Subcutaneous adipose tissue (tissue), 4 donors: ENCODE data around the gene CLDN20. TPM values are rescaled to one million over a fixed set of nuclear protein-coding genes. Genes with fewer than 3 reads are reported as not detected.

Experiments used
- total RNA-seq, 4 donors: library from RNA; depleted of rRNA; stranded (reverse); fragments of >200 nt; gene quantifications; one replicate each; pipeline ENCODE4 v1.1.0, GENCODE V29; 2016
- TF ChIP-seq, protein P1 (sequence below): fragments of 450-650 bp; IDR thresholded peaks from one replicate; pipeline ENCODE4 v1.5.1; 2016; ENCODE audit warnings: low read depth, mild to moderate bottlenecking, control low read depth, antibody characterized with exemption, moderate library complexity

The CLDN20 gene
- total RNA-seq, 4 donors from 2014 or later = not detected

GRCh38 chr6:155314773-155315515 lies 51.1 kb downstream of the CLDN20 start:
- TF ChIP-seq, protein P1, sequence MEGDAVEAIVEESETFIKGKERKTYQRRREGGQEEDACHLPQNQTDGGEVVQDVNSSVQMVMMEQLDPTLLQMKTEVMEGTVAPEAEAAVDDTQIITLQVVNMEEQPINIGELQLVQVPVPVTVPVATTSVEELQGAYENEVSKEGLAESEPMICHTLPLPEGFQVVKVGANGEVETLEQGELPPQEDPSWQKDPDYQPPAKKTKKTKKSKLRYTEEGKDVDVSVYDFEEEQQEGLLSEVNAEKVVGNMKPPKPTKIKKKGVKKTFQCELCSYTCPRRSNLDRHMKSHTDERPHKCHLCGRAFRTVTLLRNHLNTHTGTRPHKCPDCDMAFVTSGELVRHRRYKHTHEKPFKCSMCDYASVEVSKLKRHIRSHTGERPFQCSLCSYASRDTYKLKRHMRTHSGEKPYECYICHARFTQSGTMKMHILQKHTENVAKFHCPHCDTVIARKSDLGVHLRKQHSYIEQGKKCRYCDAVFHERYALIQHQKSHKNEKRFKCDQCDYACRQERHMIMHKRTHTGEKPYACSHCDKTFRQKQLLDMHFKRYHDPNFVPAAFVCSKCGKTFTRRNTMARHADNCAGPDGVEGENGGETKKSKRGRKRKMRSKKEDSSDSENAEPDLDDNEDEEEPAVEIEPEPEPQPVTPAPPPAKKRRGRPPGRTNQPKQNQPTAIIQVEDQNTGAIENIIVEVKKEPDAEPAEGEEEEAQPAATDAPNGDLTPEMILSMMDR = no peak

GRCh38 chr6:155315516-155315871 lies 51.7 kb downstream of the CLDN20 start:
- TF ChIP-seq, protein P1 = no peak

GRCh38 chr6:155316419-155316818 lies 52.6 kb downstream of the CLDN20 start:
- TF ChIP-seq, protein P1 = no peak

- TF ChIP-seq, protein P1 = no peak
Observed at GRCh38 chr6:155317186-155317585, 53.4 kb downstream of the CLDN20 start.

DNA sequence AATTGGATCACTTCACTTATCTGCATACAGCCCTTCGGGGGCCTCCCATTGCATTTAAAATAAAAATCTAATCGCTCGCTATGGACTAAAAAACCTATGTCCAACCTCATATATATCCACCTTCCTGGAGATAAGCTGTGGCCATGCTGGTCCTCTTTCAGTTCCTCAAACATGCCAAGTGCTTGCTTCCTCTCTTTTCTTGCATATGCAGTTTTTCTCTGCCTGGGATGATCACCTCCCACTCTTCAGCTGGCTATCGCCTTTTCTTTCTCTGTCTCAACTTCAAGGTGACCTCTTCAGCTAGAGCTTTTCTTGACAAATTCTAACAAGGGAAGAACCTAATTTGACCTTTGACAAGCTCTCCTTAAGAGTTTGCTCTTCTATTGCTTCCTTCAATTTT lies 56.1 kb downstream of the CLDN20 start:
- TF ChIP-seq, protein P1 = no peak

DNA sequence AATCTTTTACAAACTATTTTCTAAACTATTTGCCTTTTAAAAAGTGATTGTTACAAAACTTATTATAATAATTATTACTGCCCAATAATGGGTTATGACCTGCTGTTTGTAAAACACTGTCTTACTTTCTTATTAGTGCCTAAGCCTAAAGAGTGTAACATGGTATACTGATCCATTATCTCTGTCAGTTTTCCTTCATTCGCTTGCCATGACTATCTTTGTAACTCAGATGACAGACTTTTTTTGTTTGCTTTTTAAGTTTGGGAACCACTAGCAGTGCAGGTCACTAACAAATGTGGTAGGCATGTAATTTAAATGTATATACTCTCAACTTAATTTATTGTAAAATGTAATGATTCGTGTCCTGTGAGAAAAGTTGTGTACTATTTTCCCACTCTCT lies 60.4 kb downstream of the CLDN20 start:
- TF ChIP-seq, protein P1 = no peak

DNA sequence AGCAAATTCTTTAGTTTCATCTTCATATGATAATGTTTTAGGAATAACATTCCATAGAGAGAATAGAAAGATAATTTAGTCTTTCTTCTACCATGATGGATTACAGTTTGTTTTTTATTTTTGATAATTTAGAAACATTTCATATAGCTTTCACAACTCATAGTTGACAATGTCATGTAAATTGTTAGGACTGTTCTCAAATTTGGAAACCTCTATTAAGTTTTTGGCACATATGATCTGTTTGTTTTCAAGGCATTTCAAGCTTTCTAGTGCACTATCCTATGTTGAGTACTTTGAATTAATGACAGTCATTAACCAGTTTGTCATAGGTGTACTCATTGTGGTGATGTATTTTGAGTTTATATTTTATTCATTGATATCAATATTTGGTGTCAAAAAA lies 61.2 kb downstream of the CLDN20 start:
- TF ChIP-seq, protein P1 = no peak
